LoVo (cell line): Measurements from ENCODE around the gene RFXANK.
A peak's percentile ranks its signal among the peaks of the same experiment; 100 is the strongest.
"Not testable (repeated sequence)": the region's sequence is repeated elsewhere in the genome, so short reads cannot be mapped to it uniquely, and the experiment has no call there.

ENCODE experiments used
- DNase-seq: peaks from one replicate; pipeline ENCODE4 v3.0.0-alpha.2; 2016; ENCODE audit warnings: low spot score

The RFXANK gene

GRCh38 chr19:19170053-19170872 is 21.8 kb upstream of the RFXANK start, which contains the start of gene MEF2B:
TSS of gene MEF2B (minus strand) at chr19:19170263. CDS start at chr19:19150735, 19,528 bp downstream.
- DNase-seq: peak; percentile 36

- DNase-seq: no peak
Observed at GRCh38 chr19:19170873-19171672, 21.0 kb upstream of the RFXANK start.

GRCh38 chr19:19171821-19172532 is 20.1 kb upstream of the RFXANK start:
- no peak for DNase-seq

GRCh38 chr19:19173243-19173642 is 18.8 kb upstream of the RFXANK start:
- DNase-seq: not testable (repeated sequence)

DNA sequence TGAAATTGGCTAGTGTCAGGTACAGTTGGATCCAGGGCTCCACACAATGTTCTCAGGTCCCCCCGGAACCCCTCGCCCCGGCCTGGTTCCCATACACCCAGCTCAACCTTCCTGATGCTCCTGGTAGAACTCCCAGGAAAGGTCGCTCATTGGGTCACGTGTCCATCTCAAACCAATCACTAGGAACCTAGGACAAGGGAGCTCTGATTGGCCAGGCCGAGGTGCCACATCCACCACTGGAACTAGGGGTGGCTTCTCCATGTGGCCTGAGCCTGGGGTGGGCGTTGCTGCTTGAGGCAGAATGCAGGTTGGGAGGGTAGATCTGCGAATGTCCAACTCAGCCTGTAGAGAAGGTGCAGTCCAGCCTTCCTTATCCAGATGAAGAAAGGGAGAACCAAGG is 15.1 kb upstream of the RFXANK start:
- no peak for DNase-seq

DNA sequence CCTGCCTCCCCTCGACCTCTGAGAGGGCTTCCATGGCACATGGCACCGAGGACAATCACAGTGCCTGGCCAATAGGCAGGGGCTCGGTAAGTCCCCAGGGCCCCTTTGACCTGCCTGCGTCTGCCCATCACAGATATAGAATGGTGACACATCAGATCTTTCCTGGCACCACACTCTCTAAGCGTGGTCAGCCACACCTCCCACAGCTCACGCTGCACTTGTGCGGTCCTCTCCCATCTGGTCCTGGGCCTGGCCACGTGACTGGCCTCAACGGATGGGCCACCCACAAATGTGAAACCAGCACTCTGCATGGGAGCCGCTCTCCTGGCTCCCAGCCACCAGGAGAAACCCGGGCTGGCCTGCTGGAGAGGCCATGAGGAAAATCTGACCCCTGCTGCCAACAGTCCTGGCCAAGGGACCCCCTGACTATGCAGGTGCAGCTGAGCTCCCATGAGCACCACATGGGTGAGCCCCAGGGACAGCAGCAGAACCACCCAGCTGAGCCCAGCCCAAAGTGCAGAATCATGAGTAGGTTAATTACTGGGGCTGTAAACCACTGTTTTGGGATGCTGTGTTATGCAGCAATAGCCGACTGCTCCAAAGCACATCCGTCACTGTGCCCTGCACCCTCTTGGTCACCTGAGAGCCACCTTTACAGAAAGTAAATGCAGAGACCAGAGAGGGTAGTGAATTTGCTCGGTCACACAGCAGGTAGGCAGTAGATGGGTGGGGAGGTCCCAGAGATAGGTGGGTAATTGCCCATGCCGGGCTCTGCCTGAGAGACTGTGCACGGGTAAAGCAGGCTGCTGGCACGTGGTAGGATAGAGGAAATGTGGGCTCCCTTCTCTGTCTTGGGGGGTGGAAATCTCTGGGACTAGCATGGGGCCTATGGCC is 12.3 kb upstream of the RFXANK start:
- no peak for DNase-seq

GRCh38 chr19:19181488-19181998 is 10.5 kb upstream of the RFXANK start:
- DNase-seq: no peak

DNA sequence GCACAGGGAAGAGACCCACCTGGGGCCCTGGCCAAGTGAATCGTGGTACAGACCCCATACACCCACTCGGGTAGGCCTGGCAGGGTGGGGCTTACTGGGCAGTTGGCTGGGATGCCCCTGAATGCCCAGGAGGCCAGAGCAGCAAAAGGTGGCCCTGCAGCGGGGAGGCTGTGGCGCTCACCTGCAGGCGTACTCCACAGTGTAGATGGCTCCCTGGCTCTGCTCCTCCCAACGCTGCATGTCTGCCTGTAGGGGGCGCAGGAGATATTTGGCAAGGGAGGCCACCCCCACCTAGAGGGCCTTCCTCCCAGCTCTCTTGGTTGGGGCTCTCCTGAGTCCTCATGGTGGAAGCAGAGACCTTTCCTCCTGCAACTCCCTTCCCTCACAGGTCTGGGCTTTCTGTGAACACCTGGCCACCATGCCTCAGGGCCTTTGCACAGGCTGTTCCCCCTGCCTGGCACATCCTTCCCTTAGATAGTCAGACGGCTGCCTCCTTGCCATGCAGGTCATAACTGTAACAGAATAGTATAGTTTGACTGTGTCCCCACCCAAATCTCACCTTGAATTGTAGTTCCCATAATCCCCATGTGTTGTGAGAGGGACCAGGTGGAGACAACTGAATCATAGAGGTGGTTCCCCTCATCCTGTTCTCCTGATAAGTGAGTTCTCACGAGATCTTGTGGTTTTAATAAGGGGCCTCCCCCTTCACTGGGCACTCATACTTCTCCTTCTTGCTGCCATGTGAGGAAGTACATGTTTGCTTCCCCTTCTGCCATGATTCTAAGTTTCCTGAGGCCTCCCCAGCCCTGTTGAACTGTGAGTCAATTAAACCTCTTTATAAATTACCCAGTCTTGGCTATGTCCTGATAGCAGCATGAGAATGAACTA is 6.0 kb upstream of the RFXANK start:
- peak; percentile 20 for DNase-seq

GRCh38 chr19:19186742-19187141 is 5.3 kb upstream of the RFXANK start:
- no peak for DNase-seq

- no peak for DNase-seq
Observed at GRCh38 chr19:19191768-19192077, 335 bp upstream of the RFXANK start.

DNA sequence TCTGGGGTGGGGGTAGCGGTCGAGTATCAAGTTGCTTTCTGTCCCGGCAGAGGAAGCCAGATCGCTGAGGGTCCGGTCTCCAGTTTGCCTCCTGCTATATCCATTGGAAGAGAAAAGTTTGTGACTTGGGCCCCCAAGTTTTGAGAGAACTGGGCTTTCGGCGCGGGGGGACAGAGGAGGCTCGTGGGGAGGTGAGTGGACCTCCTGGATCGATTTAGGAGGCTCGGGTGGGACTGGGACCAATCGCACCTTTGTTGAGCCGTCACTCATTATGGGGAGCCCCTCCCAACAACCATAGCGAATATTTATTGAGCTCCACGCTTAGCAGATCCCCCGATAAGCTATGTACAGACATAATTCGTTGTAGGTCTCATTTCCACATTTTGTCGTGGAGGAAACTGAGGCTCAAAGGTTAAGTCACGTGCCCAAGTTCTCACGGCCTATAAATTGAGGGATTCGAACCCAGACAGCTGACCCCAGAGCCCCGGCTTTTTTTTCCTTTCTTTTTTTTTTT is 909 bp downstream of the RFXANK start:
- peak; percentile 8 for DNase-seq

- DNase-seq: no peak
Observed at GRCh38 chr19:19193926-19194325, 1.9 kb downstream of the RFXANK start.

DNA sequence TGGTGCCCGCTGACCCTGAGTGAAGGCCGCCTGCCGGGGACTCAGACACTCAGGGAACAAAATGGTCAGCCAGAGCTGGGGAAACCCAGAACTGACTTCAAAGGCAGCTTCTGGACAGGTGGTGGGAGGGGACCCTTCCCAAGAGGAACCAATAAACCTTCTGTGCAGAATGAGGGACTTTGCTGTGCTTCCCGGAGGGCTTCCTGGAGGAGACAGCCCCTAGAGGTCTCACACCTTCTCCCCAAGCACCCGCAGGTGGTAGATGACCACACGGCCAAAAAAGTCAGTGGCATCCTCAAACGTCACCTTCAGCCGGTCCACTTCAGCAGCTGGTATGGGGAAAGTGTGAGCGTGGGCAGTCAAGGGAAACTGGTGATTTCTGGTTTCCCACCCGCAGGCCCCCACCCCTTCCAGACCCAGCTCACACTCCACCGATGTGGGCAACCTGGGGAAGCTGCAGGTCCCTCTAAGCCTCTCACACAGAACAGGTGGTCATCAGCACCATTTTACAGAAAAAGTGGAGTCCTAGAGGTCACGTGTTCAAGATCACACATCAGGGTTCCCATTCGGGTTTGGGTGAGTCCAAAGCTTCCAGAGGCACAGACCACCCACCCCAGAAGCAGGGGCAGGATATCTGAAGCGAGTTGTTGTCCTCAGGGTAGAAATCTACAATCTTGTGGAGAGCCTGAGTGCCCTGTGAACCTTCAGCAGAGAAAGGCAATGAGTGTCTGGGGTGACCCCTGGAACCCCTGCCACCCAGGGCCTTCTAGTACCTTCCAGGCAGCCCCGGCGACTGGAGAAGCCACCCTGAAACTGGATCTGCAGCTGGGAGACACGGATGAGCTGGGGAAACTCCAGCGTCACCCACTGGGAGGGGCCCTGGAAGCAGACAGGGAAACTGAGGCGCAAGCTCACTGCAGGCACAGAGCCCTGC is 9.9 kb downstream of the RFXANK start:
- no peak for DNase-seq

- DNase-seq: no peak
Observed at GRCh38 chr19:19202707-19203011, 10.6 kb downstream of the RFXANK start.

GRCh38 chr19:19203012-19203856 is 11.2 kb downstream of the RFXANK start, which contains the start of gene NR2C2AP:
TSS of gene NR2C2AP (minus strand) at chr19:19203414. CDS start at chr19:19203060, 354 bp downstream.
- DNase-seq: peak; percentile 96

DNA sequence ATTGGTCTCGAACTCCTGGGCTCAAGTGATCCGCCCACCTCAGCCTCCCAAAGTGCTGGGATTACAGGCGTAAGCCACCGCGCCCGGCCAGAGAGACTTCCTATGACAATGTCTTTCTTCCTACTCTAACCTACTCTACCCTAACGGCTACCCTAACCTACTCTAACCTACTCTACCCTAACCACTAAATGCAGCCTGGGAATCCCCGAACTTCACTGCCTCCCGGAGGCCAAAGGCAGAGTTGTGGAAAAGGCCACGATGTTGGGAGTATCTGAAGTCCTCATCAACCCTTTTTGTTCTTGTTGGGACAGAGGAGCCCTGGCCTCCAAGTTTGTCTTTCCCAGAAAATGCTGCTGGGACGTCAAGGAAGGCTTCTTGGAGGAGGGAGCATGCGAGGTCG is 12.1 kb downstream of the RFXANK start:
- no peak for DNase-seq

GRCh38 chr19:19205416-19206410 is 13.7 kb downstream of the RFXANK start:
- DNase-seq: no peak
